GM19455 (cell line): Measurements from ENCODE around the gene GRID1.
"Not testable (repeated sequence)": the region's sequence is repeated elsewhere in the genome, so short reads cannot be mapped to it uniquely, and the experiment has no call there.

Source experiments
- ATAC-seq: cut with Tn5 transposase; IDR thresholded peaks from one replicate; pipeline ENCODE4 v1.9.1; 2021; ENCODE audit not compliant: unreplicated experiment

GRID1 gene

DNA sequence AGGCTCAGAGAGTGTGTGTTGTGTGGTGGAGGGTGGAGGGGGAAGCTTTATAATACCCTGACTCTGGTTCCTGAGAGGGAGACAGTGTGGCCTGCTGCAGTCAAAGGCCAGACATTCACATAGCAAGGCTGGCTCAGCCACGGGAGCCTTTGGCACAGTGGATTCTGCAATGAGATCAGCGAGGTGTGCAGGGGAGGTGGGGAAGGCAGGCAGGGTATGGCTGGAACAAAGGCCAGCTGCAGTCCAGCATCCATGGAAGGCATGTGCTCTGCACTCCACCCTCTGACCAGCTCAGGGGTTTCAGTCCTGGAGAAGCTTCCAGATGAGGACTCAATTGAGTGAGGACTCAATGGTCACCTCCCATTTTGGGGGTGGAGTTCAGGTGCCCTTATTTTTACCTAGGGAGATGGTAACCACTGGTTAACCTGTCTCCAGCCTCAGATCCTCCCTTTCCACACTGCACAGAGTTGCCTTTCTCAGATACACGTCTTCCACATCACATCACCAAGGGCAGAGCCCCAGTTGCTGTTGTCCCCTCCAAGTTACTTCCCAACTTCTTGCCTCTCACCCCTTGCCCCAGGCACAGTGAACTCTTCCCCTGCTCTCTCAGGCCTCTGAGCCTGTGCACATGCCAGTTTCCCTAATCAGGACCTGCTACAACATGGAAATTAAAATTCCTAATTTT, 504.9 kb downstream of the GRID1 start:
- no peak for ATAC-seq

DNA sequence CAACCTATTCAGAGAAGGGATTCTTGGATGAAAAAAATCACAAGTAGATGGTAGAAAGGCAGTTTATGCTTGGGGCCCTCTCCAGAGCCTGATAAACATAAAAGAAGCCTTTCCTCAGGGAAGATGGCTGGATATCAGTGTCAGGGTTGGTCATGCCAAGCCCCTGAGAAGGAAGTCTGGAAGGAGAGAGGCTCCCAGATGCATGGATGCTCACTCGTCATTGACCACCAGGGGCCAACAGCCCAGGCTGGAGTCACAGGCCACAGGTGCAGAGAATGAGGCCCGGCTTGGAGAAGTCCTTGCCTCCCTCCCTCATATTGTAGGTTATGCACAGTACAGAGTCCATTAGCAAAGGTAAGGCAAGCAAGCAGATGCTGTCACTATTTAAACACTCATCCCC, 506.7 kb downstream of the GRID1 start:
- ATAC-seq: no peak

- no peak for ATAC-seq
Observed at GRCh38 chr10:85858776-85859515, 507.6 kb downstream of the GRID1 start.

- no peak for ATAC-seq
Observed at GRCh38 chr10:85857791-85858190, 508.8 kb downstream of the GRID1 start.

GRCh38 chr10:85857305-85857704, 509.3 kb downstream of the GRID1 start:
- ATAC-seq: no peak

- no peak for ATAC-seq
Observed at GRCh38 chr10:85851934-85852333, 514.7 kb downstream of the GRID1 start.

DNA sequence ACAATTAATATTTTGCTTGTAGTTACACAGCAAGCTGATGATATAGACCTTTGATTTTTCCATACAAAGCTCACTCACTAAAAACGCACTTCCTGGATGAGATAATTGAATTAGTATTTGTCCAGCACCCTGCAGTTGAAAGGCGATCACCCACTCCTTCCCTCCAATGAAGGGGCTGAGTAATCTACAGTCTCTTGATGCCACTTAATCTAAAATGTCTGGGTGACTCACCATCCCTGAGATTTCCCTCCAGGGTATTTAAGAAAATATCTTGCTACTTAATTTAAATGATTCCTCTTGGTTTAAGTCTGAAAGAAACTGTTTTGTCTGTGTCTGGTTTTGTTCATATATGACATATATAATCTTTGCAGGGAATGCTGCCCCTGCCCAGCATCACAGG, 515.3 kb downstream of the GRID1 start:
- ATAC-seq: no peak

GRCh38 chr10:85850736-85851135, 515.9 kb downstream of the GRID1 start:
- no peak for ATAC-seq

DNA sequence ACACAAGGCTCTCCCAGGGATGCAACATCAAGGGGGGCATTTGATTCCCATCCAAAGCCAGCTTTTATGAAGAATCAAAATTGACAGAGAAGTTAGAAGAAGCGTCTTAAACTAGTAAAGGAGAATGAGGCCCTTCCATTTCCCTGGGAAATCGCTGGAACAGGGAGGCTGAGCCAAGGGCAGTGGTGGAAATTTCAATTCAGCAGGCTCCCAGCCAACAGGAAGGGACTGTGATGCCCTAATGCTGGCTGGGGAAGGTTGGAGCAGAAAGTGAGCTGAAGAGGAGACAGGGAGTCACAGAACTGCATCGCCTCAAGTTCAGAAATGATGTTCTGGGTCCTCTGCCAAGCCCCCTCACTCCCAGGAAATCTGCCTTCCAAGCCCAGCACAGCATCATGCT, 517.3 kb downstream of the GRID1 start:
- ATAC-seq: no peak

- no peak for ATAC-seq
Observed at GRCh38 chr10:85848756-85849155, 517.8 kb downstream of the GRID1 start.

DNA sequence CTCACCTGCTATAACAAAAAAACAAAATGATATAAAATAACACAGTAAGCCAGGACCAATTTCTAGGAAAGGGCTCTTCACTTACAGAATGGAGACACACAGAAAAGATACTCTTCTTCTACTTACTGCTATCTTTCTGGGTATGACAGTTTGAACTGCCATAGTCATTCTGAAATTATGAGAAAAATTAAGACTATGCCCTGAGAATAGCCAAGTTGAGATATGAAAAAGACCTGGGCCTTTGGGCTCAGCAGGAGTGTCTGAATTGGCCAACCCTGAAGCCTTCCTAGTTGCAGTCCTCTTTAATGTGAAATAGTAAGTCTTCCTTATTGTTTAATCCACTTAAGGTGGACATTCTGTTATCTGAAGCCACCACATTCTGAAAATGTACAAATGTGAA, 519.5 kb downstream of the GRID1 start:
- ATAC-seq: no peak

- not testable (repeated sequence) for ATAC-seq
Observed at GRCh38 chr10:85838660-85839059, 527.9 kb downstream of the GRID1 start.

DNA sequence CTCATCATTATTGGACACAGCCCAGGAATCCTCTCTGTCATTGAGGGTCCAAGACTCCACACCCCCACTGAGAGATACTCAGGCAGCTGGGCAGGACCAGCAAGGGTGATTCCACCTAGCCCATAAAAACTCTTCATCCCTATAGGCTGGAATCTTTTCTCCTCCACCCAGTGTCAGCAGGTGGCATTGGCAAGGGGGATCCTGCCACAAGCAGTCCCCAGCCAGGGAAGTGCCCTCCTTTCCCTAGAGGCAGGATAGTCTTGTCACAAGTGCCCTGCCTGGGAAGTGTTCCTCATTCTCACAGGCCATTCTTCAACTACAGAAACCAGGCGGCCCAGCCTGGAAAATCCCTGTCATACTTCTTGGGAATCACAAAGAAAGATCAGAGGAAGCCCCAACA, 533.6 kb downstream of the GRID1 start:
- no peak for ATAC-seq

- ATAC-seq: no peak
Observed at GRCh38 chr10:85831422-85831821, 535.2 kb downstream of the GRID1 start.

DNA sequence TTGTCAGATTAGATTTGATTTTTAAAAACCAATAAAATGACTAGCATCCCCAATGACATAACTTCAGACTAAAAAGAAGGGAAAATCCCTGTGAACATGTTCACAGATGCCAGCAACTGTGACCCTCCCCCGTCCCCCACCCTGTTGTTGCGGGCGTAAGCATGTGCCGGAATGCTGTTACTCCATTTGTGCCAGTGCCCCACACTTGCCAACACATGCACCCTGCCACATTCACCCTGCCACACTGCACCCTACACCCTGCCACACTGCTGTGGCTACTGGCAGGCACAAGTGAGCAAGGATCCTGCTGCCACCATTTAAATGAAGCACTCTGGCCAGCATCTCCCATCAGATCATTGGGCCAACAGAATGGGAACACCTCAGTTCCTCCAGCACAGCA, 540.2 kb downstream of the GRID1 start:
- ATAC-seq: no peak

- no peak for ATAC-seq
Observed at GRCh38 chr10:85811405-85811804, 555.2 kb downstream of the GRID1 start.

GRCh38 chr10:85810674-85811073, 555.9 kb downstream of the GRID1 start:
- no peak for ATAC-seq

DNA sequence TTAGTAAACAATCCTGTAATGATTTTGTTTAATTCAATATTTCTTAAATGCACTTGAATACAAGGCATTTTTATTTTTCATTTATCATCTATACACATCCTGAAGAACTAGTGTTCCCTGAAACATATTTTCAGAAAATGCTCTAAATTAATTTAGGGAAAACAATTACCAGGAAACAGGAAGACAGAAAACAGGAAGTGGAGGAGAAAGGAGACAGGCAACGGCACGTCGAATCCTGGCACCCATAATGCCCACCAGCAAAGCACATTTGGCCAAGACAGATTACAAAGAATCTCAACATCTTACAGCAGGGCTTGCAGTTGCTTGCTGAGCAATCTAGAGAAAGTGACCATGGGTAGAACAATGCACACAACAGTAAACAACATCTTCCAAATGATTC, 571.1 kb downstream of the GRID1 start:
- no peak for ATAC-seq

GRCh38 chr10:85794553-85794952, 572.0 kb downstream of the GRID1 start:
- ATAC-seq: no peak

GRCh38 chr10:85792533-85792858, 574.1 kb downstream of the GRID1 start:
- no peak for ATAC-seq

DNA sequence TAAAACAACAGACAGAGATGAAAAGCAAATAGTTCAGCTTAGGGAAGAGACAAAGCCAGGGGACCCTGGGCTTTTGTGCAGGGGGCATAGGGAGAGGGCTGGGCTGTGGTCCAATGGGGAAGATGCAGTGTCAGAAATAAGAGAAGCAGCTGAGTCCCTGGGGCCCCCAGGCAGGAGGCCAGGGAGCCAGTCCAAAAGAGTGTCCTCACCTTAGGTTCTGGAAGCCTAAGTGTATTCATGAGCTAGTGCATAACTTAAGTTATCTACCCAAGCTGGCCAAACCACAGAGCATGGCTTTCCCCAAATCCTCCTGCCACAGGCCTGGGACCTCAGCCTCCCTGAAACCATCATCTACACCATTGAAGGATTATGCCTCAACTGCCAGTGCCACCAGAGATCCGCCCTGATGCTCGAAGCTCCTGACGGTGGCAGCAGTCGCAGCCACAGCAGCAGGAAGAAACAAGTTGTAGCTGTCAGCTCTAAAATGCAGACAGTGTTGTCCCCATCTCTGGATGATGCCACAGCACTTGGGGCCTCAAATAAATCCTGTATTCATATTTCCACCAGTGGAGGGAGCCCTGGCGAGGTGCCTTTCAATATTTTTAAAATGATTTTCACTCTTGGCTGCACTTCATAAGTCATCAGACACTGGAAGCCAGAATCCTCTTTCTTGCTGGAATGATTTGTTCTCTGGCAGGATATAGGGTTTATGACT, 574.6 kb downstream of the GRID1 start:
- ATAC-seq: no peak
